HepG2 (cell line): ENCODE data around the gene AP2A2. TPM values are rescaled to one million over a fixed set of nuclear protein-coding genes. Genes with fewer than 3 reads are reported as not detected.
A peak's percentile ranks its signal among the peaks of the same experiment; 100 is the strongest.

Experiments
- ATAC-seq: fragments of 200-7000 bp; cut with Tn5 transposase; 3 replicates; pipeline ENCODE4 v1.9.1; 2020; ENCODE audit warnings: mild to moderate bottlenecking, moderate library complexity
- BruUV-seq: library from RNA; stranded (reverse); fragments of 400-500 nt; replicated peaks from 2 replicates; lab custom pipeline; 2021; lab: Mats Ljungman, UMichigan
- CTCF ChIA-PET: fragments of 300-600 bp; formaldehyde crosslinking; extraction: SDS; loops from one replicate; lab custom pipeline; 2021; ENCODE audit warnings: low total read pairs, inconsistent platforms, low intra/inter-chr PET ratio; lab: Yijun Ruan, JAX
- POLR2A ChIA-PET: fragments of 350-600 bp; sonication (Branson Sonifier 250); formaldehyde crosslinking; loops from one replicate; lab custom pipeline; 2020; ENCODE audit warnings: antibody characterized with exemption, inconsistent platforms; lab: Yijun Ruan, JAX
- DNase-seq: peaks from one replicate; pipeline ENCODE4 v3.0.0-alpha.2; 2015; ENCODE audit warnings: low spot score
- FAIRE-seq: peaks from 3 replicates; lab custom pipeline; 2011; peaks lifted over from hg19 to GRCh38; lab: Jason Lieb, UNC
- H2AFZ ChIP-seq: one replicate; pipeline ENCODE4 v1.6.1; 2011; ENCODE audit warnings: low read length, inconsistent platforms
- H3K27ac ChIP-seq: fragments of 300-600 bp; 3 replicates; pipeline ENCODE4 v1.8.0; 2011; ENCODE audit warnings: mixed run types, mild to moderate bottlenecking, mixed read lengths, low read length, inconsistent platforms; ENCODE audit not compliant: insufficient read depth; ENCODE audit errors: extremely low read length
- H3K27me3 ChIP-seq, 2 experiments: fragments of 200-600 bp in 1 of 2; 2 replicates in 1 of 2; 3 replicates in 1 of 2; pipeline versions ENCODE4 v1.6.0 to v1.8.0; 2011; ENCODE audit warnings: low read length in 2 of 2, mild to moderate bottlenecking in 2 of 2, moderate library complexity in 2 of 2, inconsistent platforms in 1 of 2; ENCODE audit not compliant: insufficient read depth in 2 of 2, control insufficient read depth in 1 of 2
- H3K36me3 ChIP-seq, 2 experiments: fragments of 200-600 bp in 1 of 2; replicated peaks in 1 of 2; 2 replicates in 1 of 2; 3 replicates in 1 of 2; pipeline versions ENCODE4 v1.5.1 to v1.8.0; 2011; ENCODE audit warnings: low read length in 2 of 2, inconsistent platforms in 1 of 2; ENCODE audit not compliant: insufficient read depth in 2 of 2, control insufficient read depth in 1 of 2
- H3K4me1 ChIP-seq: 2 replicates; pipeline ENCODE4 v1.5.1; 2012; ENCODE audit warnings: low read length, inconsistent platforms; ENCODE audit not compliant: insufficient read depth
- H3K4me2 ChIP-seq: 2 replicates; pipeline ENCODE4 v1.6.0; 2011; ENCODE audit warnings: low read depth, low read length, inconsistent platforms
- H3K4me3 ChIP-seq, 3 experiments: fragments of 200-600 bp in 1 of 3; sonication (generic), shearing (Covaris generic) in 1 of 3; replicated peaks in 1 of 3; 2 replicates each; pipeline ENCODE4 v1.5.1; 2011 to 2016; ENCODE audit warnings: low read length in 3 of 3, inconsistent platforms in 2 of 3, low read depth in 2 of 3, mild to moderate bottlenecking in 2 of 3, control low read depth in 1 of 3, mixed read lengths in 1 of 3; ENCODE audit not compliant: insufficient read depth in 1 of 3
- H3K79me2 ChIP-seq: one replicate; pipeline ENCODE4 v1.6.1; 2011; ENCODE audit warnings: low read length, inconsistent platforms; ENCODE audit not compliant: insufficient read depth
- H3K9ac ChIP-seq: 2 replicates; pipeline ENCODE4 v1.6.0; 2011; ENCODE audit warnings: mild to moderate bottlenecking, low read depth, low read length, inconsistent platforms; ENCODE audit not compliant: insufficient read depth
- H3K9me3 ChIP-seq: 2 replicates; pipeline ENCODE4 v1.5.1; 2012; ENCODE audit warnings: mild to moderate bottlenecking, low read length
- H4K20me1 ChIP-seq: 2 replicates; pipeline ENCODE4 v1.6.0; 2011; ENCODE audit warnings: inconsistent platforms, mild to moderate bottlenecking, low read length, moderate library complexity; ENCODE audit not compliant: insufficient read depth
- AGO2 ChIP-seq: fragments of 200-400 bp; formaldehyde crosslinking; optimal IDR thresholded peaks from 2 replicates; pipeline ENCODE3; 2017; ENCODE audit warnings: mild to moderate bottlenecking, low read depth, low read length, moderate library complexity
- PLRG1 ChIP-seq: fragments of 450-650 bp; conservative IDR thresholded peaks from 2 replicates; pipeline ENCODE4 v1.6.1; 2016
- YY1 ChIP-seq: IDR thresholded peaks from 2 replicates; pipeline ENCODE4 v1.6.1; 2011; ENCODE audit warnings: low read length, low read depth, moderate library complexity, mild to moderate bottlenecking; ENCODE audit not compliant: insufficient read depth, insufficient replicate concordance
- ZNF510 ChIP-seq: sonication (generic); formaldehyde crosslinking; IDR thresholded peaks from 2 replicates; pipeline ENCODE4 v1.4.0; 2020; ENCODE audit warnings: low read depth, mild to moderate bottlenecking, missing genetic modification reagents
- WGBS: methylation state at CpG from one replicate; pipeline ENCODE4 v1.1.6; 2017; ENCODE audit warnings: low lambda C conversion rate; 5-methylcytosine and 5-hydroxymethylcytosine counted together
- in situ Hi-C: cut with HindIII; loops from 2 replicates; pipeline ENCODE4 v1.10.0; 2017; ENCODE audit warnings: low pct_unique_long_range_greater_than_20kb; ENCODE audit not compliant: extremely low pct_ligation_motif_present
- intact Hi-C: fragments of 100-400 bp; cut with micrococcal nuclease; formaldehyde crosslinking; loops from one replicate; pipeline ENCODE4 v1.10.0; 2022; ENCODE audit not compliant: unreplicated experiment
- polyA plus RNA-seq, 8 experiments: library from polyadenylated mRNA; depleted of rRNA in 3 of 8; stranded (reverse) in 7 of 8; unstranded in 1 of 8; fragments of >200 nt; fragmentation: Illumina TruSeq in 4 of 8; extraction: Trizol in 4 of 8; gene quantifications; 2 replicates each; pipeline versions ENCODE4 v1.2.1 to v1.2.3, GENCODE V29; 2011 to 2016; ENCODE audit warnings: low read depth in 4 of 8, missing spikeins in 1 of 8, mixed read lengths in 1 of 8; ENCODE audit not compliant: insufficient read depth in 1 of 8
- total RNA-seq, 5 experiments: library from RNA; depleted of rRNA; stranded (reverse); fragments of >200 nt; fragmentation: Illumina TruSeq; extraction: Trizol; gene quantifications; 2 replicates each; pipeline ENCODE4 v1.2.3, GENCODE V29; 2016; ENCODE audit warnings: low read depth in 1 of 5
- TF ChIP-seq, protein P1 (sequence below): sonication (generic); formaldehyde crosslinking; IDR thresholded peaks from 2 replicates; pipeline ENCODE4 v1.4.0; 2020; ENCODE audit warnings: missing genetic modification reagents

AP2A2 gene
- total and polyA plus RNA-seq, 2 of the 13 experiments (the other 11 are each of a cell fraction or from before 2014, with no cell fraction given) = 25.7 to 75.7 TPM

DNA sequence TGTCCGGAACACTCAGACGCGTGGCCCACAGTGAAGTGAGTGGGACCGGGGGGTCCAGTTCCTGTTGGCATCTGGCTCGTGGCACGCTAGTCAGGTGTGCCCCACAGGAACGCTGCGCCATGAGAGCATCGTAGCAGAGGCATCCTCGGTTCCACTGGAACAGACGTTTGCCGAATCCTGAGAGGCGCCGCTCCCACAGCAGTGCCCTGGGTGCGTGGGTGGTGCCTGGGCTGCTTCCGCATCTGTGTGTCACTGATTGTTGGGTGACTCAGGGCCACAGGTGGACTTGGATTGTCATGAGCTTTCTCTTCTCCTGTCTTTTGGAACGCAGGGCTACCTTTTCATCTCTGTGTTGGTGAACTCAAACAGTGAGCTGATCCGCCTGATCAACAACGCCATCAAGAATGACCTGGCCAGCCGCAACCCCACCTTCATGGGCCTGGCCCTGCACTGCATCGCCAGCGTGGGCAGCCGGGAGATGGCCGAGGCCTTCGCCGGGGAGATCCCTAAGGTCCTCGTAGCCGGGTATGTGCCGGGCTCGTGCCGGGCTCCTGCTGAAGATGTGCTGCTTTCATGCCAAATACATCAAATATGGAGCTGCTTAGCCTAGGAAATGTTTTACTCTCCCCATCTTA lies 46.2 kb downstream of the AP2A2 start (continued):
- TF ChIP-seq, protein P1, sequence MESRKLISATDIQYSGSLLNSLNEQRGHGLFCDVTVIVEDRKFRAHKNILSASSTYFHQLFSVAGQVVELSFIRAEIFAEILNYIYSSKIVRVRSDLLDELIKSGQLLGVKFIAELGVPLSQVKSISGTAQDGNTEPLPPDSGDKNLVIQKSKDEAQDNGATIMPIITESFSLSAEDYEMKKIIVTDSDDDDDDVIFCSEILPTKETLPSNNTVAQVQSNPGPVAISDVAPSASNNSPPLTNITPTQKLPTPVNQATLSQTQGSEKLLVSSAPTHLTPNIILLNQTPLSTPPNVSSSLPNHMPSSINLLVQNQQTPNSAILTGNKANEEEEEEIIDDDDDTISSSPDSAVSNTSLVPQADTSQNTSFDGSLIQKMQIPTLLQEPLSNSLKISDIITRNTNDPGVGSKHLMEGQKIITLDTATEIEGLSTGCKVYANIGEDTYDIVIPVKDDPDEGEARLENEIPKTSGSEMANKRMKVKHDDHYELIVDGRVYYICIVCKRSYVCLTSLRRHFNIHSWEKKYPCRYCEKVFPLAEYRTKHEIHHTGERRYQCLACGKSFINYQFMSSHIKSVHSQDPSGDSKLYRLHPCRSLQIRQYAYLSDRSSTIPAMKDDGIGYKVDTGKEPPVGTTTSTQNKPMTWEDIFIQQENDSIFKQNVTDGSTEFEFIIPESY (CRISPR knock-in tag) = no peak
- TF ChIP-seq YY1 = no peak
- no peak for TF ChIP-seq PLRG1

DNA sequence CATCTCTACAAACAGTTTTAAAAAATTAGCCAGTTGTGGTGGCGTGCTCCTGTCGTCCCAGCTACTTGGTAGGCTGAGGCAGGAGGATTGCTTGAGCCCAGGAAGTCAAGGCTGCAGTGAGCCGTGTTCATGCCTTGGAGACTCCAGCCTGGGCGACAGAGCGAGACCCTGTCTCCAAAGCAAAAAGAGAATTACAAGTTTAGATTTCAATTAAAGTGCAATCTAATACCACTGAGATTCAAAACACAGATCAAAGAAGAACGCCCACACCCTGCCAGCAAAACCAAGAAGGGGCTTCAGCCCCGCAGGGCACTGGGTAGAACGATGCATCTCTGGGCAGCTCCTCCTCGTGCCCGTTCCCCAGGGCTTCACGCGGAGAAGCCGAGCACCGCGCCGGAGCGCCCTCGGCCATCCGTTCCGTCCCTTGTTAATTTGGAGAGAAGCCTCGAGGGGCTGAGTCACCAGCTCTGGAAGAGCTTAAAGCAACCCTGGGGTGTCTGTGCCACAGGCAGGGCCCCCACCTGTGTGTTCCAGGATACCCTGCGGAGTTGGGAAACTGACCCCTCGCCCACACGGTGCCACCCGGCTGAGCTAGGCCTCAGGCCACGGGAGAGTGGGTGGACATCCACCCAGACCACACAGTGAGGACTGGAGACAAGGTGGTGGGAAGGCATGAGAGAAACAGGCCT lies 47.0 kb downstream of the AP2A2 start:
- in situ Hi-C loops (no loop called here), intact Hi-C loops (no loop called here)
- CTCF ChIA-PET = no interaction called here
- Histone ChIP-seq H3K4me1 (no peaks in the 10 kb centered on the region), H4K20me1 (0 out of 2 replicates have a peak, but pooled peaks cover 3% of the 10 kb centered on the region), H3K36me3 (peaks cover 43 to 80% of the 10 kb centered on the region in 2 experiments), H3K4me3 (no peak overlapping the region), H3K27ac (no peak overlapping the region), H3K79me2 (peaks cover 5% of the 10 kb centered on the region), H3K4me2 (no peak overlapping the region), H3K9ac (no peak overlapping the region), H2AFZ (no peak overlapping the region), H3K27me3 (no peaks in the 10 kb centered on the region), H3K9me3 (no peaks in the 10 kb centered on the region)
- ATAC-seq = no peak
- TF ChIP-seq ZNF510 (CRISPR knock-in tag) (no peak), AGO2 (peak; percentile 57)
- DNase-seq = no peak
- WGBS = 98% methylated on average over 18 of the region's 26 CpGs
- POLR2A ChIA-PET = no interaction called here
- FAIRE-seq = no peak
- no TSS peak for BruUV-seq
